Keratinocyte (primary cell): Measurements from ENCODE around the gene USF3.

Experiments used
- CTCF ChIP-seq, 3 experiments: IDR thresholded peaks in 1 of 3; conservative IDR thresholded peaks in 1 of 3; optimal IDR thresholded peaks in 1 of 3; 2 replicates in 2 of 3; 3 replicates in 1 of 3; pipeline versions ENCODE3 to v1.5.1; 2011; ENCODE audit warnings: low read length in 3 of 3, mild to moderate bottlenecking in 3 of 3, moderate library complexity in 2 of 3, control low read depth in 1 of 3, inconsistent platforms in 1 of 3; ENCODE audit not compliant: insufficient read depth in 2 of 3; ENCODE audit errors: extremely low read depth in 1 of 3
- EZH2 ChIP-seq: IDR thresholded peaks from one replicate; pipeline ENCODE4 v1.6.1; 2012; ENCODE audit warnings: inconsistent platforms, mild to moderate bottlenecking, low read length, moderate library complexity

- TF ChIP-seq CTCF (optimal IDR thresholded peaks at IDR 0.05 in 1 of 3, IDR thresholded peaks at IDR 0.05 in 1 of 3, conservative IDR thresholded peaks at IDR 0.05 in 1 of 3; ENCODE audit: extremely low read depth in 1 of 3, insufficient read depth in 2 of 3, low read length in 3 of 3) (no peak), EZH2 (no peak)
Observed at GRCh38 chr3:113698956-113699355, 2.5 kb upstream of the USF3 start.
